ENCODE data around the gene SLC35E1.
"Not testable (repeated sequence)": the region's sequence is repeated elsewhere in the genome, so short reads cannot be mapped to it uniquely, and the experiment has no call there.

The SLC35E1 gene

DNA sequence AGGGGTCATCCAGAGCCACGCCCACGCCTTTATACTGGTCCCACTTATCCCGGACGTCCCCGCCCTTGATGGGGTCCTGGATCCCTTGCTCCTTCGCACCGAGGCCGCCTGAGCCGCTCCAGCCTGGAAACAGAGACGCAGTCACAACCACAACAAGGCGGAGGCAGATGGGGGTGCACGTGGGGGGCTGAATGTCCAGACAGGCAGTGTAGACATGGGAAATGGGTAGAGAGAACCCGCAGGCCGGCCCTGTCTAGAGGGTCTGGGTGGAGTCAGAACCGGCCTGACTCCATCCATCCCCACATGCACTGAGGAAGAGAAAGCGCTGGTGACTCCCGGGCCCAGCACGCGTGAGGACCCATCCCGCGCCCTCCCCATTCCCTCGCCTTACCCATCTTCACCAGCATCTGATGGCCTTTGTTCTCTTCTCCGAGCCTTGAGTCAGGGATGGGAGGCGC, 53.0 kb downstream of the SLC35E1 start:
- TF ChIP-seq, protein P1, sequence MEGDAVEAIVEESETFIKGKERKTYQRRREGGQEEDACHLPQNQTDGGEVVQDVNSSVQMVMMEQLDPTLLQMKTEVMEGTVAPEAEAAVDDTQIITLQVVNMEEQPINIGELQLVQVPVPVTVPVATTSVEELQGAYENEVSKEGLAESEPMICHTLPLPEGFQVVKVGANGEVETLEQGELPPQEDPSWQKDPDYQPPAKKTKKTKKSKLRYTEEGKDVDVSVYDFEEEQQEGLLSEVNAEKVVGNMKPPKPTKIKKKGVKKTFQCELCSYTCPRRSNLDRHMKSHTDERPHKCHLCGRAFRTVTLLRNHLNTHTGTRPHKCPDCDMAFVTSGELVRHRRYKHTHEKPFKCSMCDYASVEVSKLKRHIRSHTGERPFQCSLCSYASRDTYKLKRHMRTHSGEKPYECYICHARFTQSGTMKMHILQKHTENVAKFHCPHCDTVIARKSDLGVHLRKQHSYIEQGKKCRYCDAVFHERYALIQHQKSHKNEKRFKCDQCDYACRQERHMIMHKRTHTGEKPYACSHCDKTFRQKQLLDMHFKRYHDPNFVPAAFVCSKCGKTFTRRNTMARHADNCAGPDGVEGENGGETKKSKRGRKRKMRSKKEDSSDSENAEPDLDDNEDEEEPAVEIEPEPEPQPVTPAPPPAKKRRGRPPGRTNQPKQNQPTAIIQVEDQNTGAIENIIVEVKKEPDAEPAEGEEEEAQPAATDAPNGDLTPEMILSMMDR (IDR thresholded peaks at IDR 0.05; ENCODE audit: insufficient read depth, missing control alignments) = no peak
- DNase-seq (ENCODE audit: insufficient read length, low spot score) = no peak
- FAIRE-seq = no peak

DNA sequence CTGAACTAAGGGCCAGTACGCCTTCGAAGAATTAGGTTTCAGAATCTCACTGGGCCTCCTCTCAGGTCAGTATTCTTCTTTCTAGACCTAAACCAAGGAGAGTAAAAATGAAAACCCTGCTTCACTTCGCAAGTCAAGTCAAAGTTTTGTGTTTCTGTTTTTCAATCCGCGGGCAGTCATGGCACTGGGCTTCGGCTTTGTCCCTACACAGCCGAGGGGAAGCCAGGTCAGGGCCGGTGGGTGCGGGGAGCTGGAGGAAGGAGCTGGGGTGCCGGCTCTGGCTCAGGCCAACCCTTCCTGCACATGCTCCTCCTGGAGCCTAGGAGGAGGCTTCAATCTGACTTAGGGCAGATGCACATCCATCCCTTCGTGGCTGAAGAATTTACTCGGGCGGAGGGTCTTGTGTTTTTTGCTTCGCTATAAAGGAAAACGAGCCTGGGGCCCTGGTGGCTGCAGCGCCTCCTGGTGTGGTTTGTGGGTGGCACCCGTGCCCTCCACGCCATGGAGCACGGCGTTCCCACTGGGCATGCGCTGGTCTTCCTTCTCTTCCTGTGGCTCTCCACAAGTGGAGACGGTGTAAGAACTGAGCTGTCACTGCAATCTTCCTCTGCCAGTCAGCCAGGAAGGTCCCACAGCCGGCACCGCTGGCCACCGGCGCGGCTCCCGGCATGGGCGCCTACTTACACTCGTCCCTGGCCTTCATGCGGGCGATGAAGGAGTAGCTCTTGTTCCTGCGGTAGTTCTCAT, 53.6 kb downstream of the SLC35E1 start:
- TF ChIP-seq, protein P1 (IDR thresholded peaks at IDR 0.05; ENCODE audit: insufficient read depth, missing control alignments) = no peak
- DNase-seq (ENCODE audit: insufficient read length, low spot score) (no peak), FAIRE-seq (no peak)

DNA sequence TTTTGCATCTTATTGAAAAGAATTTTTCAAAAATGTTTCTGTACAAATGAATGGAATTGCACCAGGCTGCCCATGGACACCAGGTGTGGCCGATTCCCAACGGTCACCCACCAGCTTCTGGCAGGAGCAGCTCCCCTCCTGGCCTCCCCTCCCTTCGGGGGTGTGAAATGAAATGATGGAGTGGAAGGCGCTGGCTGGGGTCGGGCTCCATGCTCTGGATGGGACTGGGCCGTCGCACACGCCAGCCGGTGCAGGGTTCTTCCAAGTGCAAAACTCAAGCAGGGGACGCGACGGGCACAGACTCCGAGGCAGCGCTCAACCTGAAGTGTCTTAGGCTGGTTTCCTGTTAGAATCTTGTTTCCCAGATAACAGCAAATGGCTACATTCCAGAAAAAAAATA, 54.2 kb downstream of the SLC35E1 start:
- TF ChIP-seq, protein P1 (IDR thresholded peaks at IDR 0.05; ENCODE audit: insufficient read depth, missing control alignments) = no peak
- FAIRE-seq (no peak), DNase-seq (ENCODE audit: insufficient read length, low spot score) (no peak)

DNA sequence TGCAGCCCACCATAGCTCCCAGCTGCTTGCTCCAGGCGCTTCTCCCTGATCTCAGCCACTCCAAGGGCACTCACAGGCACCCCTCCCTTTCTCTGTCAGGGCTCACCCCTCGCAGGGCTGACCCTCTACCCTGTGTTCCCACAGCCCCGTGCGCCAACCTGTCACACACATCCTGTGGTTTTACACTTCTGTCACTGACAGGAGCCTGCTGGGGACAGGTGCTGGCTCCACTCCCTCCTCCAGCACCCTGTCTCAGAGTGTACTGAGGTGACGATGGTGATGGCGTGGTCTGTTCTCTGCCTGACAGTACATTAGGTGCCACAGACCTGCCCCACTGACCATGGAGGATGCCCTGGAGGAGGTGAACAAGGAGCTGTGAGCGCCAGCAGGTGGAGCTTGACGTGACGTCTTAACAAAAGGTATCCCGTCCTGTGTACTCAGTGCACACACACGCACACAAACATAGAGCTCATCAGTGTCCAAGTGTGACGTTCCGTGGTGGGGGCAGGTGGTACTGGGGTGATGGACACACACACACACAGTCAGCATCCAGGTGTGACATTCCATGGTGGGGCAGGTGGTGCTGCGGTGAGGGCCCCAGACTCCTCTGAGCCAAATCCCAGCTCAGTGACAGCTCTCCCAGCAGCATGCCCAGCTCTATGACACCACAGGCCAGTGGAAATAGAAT, 55.1 kb downstream of the SLC35E1 start:
- DNase-seq (ENCODE audit: insufficient read length, low spot score) (no peak), FAIRE-seq (no peak)
- TF ChIP-seq, protein P1 (IDR thresholded peaks at IDR 0.05; ENCODE audit: insufficient read depth, missing control alignments) = no peak

DNA sequence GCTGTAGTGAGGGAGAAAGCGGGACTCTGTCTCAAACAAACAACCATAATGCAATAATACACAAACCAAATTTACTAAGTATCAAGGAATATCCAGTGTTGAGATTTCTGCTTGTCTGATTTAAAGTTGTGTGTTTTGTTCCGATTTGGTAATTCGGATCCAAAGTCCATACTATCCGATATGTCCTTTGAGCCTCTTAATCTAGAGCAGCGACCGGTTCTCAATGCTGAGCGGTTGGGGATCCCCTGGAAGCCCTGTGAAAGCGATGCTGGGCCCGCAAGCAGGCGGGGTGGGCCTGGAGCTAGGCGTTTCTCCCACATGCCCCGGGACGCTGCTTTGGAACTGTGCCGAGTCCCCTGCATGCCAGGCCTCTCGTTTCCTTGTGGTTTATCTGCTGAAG, 55.8 kb downstream of the SLC35E1 start:
- TF ChIP-seq, protein P1 (IDR thresholded peaks at IDR 0.05; ENCODE audit: insufficient read depth, missing control alignments) = no peak
- no peak for DNase-seq (ENCODE audit: insufficient read length, low spot score)
- FAIRE-seq = no peak

DNA sequence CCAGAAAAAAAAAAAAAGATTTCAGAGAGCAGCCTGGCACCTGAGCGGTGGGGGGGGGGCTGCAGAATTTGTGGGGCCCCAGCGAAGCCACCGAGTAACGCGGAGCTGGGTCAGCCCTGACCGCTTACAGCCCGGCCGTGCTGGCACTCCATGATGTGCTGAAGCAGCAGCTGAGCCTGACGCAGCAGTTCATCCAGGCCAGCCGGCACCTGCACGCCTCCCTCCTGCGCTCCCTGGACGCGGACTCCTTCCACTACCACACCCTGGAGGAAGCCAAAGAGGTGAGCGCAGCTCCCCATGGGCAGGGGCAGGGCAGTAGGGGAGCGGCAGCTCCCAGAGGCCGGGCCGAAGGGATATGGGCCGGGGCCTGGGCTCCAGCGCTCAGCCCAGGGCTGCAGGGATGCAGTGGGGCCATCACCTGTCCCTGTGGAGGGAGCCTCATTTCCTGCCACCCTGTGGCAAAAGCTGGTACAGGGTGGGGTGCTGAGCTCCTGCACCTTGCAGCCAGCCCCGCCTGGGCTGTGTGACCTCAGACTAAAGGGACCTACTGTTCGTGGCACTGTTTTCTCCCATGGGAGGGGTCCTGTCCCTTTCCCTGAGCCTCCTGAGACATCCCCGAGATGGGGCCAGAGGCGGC, 57.7 kb downstream of the SLC35E1 start:
- TF ChIP-seq, protein P1 (IDR thresholded peaks at IDR 0.05; ENCODE audit: insufficient read depth, missing control alignments) = no peak
- DNase-seq (ENCODE audit: insufficient read length, low spot score) (no peak), FAIRE-seq (no peak)

DNA sequence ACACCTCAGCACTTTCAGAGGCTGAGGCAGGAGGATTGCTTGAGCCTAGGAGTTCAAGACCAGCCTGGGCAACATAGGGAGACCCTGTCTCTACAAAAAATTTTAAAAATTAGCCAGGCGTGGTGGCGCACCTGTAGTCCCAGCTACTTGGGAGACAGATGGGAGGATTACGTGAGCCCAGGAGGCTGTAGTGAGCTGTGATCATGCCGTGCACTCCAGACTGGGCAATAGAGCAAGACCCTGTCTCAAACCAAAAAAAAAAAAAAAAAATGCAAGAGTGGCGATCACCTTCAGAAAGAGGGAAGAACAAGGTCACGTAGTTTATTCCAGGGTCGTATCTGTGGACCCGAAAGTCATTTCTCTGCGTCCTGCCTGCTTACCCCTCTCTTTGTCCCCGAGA, 59.6 kb downstream of the SLC35E1 start:
- FAIRE-seq; DNase-seq (ENCODE audit: insufficient read length, low spot score): not testable (repeated sequence)
